WTC11 (cell line): ENCODE measurements around the gene PLEKHH2.

Experiments
- CREM ChIP-seq: sonication (generic); formaldehyde crosslinking; IDR thresholded peaks from 2 replicates; pipeline ENCODE4 v1.8.1; 2022; ENCODE audit warnings: mild to moderate bottlenecking, missing genetic modification reagents, moderate library complexity
- CTCF ChIP-seq: fragments of 200-600 bp; IDR thresholded peaks from 2 replicates; pipeline ENCODE4 v1.8.0; 2022; ENCODE audit warnings: antibody characterized with exemption
- ESRRA ChIP-seq: sonication (generic); formaldehyde crosslinking; IDR thresholded peaks from 2 replicates; pipeline ENCODE4 v1.8.1; 2022; ENCODE audit warnings: mild to moderate bottlenecking, missing genetic modification reagents, borderline replicate concordance
- GABPB1 ChIP-seq: sonication (generic); formaldehyde crosslinking; IDR thresholded peaks from 2 replicates; pipeline ENCODE4 v1.8.1; 2023; ENCODE audit warnings: mild to moderate bottlenecking, missing genetic modification reagents
- PREB ChIP-seq: sonication (generic); formaldehyde crosslinking; IDR thresholded peaks from 2 replicates; pipeline ENCODE4 v1.8.1; 2022; ENCODE audit warnings: mild to moderate bottlenecking, missing genetic modification reagents, moderate library complexity, borderline replicate concordance
- SP1 ChIP-seq: sonication (generic); formaldehyde crosslinking; conservative IDR thresholded peaks from 2 replicates; pipeline ENCODE4 v1.8.1; 2022; ENCODE audit warnings: missing genetic modification reagents
- TEAD4 ChIP-seq: sonication (generic); formaldehyde crosslinking; IDR thresholded peaks from 2 replicates; pipeline ENCODE4 v1.8.0; 2022; ENCODE audit warnings: mild to moderate bottlenecking, missing genetic modification reagents
- USF1 ChIP-seq: sonication (generic); formaldehyde crosslinking; IDR thresholded peaks from 2 replicates; pipeline ENCODE4 v1.8.0; 2022; ENCODE audit warnings: mild to moderate bottlenecking, missing genetic modification reagents
- ZNF138 ChIP-seq: sonication (generic); formaldehyde crosslinking; conservative IDR thresholded peaks from 2 replicates; pipeline ENCODE4 v1.8.1; 2022; ENCODE audit warnings: mild to moderate bottlenecking, moderate library complexity, missing genetic modification reagents

- TF ChIP-seq GABPB1 (CRISPR knock-in tag) (0 out of 2 replicates have a peak, but pooled peaks have one; percentile 26), USF1 (CRISPR knock-in tag) (no peak), SP1 (no peak), CREM (CRISPR knock-in tag) (no peak), CTCF (no peak), PREB (CRISPR knock-in tag) (no peak), TEAD4 (CRISPR knock-in tag) (no peak), ZNF138 (CRISPR knock-in tag) (no peak), ESRRA (CRISPR knock-in tag) (no peak)
Observed at GRCh38 chr2:43675646-43676321, 38.7 kb downstream of the PLEKHH2 start.
